MV-4-11 (cell line): Measurements from ENCODE around the gene PRICKLE1.

Source experiments
- DNase-seq: peaks from one replicate; lab custom pipeline; 2025; lab: John Stamatoyannopoulos, UW

PRICKLE1 gene

DNA sequence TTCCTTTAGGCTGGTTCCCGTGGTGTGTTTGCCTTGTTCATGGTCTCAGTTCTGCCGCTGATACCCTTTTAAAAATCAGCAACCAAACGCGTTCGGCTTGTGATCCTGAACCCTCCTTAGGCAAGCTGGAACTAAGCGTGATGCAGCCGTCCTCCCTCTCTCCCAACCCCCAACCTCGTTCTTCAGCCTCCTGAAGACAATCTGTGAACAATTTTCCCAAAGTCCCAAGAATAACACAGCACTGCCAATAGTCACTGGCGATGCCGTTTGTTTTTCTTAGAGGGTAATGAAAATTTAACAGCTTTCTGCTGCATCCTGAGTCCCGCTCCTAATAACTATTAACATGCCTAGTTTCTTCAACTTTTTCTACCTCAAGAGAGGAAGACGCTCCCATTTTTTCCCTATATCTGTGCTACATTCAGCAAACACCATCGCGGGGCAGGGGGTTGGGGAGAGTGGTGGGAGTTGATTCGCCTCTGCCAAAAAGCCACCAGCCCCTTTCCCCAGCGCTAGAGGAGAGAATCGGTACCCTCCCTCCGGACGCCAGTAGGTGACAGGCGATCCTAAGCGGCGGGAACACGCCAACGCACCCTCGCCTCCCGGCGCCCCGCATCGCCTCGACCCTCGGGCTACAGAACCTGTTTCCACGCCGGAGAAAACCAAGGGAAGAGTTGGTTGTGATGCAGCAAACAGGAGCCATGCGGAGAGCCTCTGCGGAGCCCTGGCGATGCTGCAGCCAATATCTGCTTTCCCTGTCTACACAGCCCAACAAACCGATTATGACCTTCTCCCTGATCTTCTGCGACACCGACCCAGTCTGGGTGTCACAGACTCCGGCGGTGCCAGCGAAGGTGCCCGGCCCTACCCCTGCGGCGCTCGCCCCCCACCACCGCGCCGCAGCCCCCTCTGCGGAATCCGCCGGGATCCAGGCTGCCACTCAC lies 752 bp downstream of the PRICKLE1 start:
- peak; percentile 39 for DNase-seq

DNA sequence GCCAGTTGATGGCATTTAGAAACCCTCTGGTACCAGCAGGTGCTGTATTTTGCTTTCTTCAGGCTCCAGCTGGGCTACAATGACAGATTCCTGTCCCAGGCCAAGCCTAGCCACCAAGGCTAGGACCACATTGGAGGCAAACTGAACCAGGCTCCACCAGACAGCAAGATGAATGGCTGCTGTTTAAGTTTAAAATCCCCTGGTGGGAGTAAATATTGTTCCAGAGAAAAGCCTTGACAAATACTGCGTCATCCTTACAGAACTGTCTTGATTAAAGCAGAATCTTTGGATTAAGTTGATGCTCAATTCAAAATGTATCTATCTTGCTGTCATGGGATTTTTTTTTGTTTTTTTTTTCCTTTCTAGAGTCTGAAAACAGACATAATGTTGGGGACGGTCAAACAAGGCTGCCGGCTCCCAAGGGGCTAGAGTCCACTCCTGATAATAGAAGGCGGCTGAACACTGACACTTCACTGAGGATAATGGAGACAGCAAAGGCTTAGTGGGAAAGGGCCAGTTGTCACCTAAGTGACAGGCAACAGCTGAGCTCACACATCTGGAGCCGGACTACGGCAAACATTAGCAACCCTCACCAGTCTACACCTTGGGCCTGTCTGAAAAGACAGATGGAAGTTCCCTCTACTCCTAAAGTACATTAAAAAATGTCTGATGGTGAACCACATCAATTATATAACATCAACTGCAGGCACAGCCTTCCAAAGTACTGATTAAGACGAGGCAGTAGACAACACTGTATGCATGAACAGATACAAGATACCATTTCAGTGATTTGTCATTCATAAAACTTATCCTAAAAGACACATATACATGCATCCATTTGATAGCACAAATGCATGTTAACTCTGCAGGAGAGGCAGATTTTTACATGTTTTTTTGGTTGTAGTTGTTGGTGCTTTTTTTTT lies 1.7 kb downstream of the PRICKLE1 start:
- DNase-seq: peak; percentile 6

DNA sequence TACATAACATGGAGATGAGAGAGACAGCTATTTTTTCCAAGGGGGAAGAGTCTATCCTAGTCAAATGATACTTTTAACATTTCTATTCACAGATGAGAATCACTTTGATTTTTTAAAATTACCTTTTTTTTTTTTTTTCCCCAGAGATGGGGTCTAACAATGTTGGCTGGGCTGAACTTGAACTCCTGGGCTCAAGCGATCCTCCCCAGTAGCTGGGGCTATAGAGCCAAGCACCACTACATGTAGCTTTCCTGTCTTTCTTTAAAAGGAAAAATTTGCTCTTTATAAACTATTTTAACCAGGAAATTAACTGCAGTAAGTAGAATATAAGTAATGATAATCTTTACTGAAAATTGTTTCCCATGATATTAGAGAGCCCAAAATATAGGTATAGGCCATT lies 3.3 kb downstream of the PRICKLE1 start:
- DNase-seq: no peak

DNA sequence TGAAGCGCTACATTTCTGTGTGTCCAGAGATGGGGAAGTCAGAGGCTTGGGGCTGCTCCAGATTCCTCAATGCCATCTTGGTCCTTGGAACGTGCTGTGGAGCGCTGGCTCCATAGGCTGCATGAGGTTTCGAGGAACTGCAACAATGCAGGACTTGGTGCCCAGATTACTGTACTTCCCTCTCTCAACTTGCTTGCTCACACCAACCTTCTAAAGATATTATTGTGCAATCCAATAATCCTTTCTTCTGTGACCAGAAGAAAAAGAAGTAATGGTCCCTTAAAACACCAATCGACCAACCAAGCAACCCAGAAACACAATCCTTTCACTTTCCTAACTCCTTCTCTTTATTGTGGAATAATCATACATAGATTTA lies 3.7 kb downstream of the PRICKLE1 start:
- peak; percentile 89 for DNase-seq

DNA sequence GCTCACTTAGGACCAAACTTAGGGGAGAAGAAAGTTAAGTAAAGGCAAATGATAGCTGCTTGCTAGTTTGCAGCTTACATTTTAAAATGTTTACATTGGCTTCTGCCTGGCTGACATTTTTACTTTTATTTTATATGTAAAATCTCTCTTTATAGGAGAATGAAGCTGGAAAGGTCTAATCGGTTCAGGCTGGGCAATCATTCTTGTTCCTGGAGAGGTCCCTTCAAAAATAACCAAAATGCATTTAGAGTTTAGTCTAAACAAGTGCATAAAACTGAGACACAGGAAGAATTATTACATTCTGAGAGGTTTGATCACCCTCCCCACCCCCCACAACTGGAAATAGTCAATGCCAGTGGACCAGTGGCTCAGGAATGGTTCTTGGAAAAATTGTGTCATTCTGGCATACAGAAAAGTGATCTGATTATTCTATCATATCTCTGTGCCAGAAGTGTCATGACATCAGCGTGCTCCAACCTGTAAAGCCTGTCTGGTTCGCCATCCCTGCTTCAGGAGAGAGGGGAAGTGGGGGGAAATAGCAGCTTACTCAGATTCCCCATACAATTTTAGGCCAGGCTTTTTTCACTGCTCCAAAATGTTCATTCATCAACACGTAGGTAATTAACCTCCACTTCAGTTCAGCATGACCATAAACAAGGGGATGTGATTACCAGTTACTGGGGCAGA lies 4.2 kb downstream of the PRICKLE1 start:
- no peak for DNase-seq

DNA sequence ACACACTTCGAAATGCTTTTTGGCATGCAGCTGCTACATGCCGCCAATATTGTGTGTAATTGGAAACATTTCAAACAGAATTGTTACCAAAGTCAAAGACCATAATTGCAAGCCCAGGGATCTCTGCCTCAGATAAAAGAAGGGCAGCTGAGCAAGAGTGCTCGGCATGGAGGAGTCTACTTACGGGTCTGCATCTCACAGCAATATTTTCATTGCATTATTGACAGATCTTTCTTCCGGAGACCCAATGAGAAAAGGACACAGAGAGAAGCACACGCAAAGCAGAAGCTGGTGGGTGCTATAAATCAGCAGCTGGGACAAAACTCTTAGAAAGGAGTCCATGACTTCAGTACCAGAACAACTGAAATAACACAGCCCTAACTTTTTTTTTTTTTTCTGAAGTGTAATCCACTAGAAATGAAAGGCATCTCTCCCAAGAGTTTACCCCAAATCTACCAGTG lies 4.9 kb downstream of the PRICKLE1 start:
- no peak for DNase-seq

DNA sequence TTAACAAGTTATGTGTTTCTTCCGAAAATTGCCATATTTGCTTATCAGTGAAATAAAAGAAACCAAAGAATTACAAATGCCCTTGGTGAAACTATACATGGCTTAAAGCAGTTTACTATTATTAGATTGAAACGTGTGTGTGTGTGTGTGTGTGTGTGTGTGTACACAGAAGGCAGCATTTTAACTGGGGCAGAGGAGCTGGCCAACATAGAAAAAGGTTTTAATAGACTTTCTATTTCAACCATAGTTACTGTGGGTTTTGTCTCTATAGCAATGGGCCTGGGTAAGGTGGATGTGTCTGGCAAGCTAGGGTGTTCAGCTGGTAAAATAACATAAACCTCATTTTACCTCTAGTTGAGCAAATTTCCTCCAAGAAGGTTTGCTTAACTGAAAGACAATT lies 6.5 kb downstream of the PRICKLE1 start:
- DNase-seq: no peak

DNA sequence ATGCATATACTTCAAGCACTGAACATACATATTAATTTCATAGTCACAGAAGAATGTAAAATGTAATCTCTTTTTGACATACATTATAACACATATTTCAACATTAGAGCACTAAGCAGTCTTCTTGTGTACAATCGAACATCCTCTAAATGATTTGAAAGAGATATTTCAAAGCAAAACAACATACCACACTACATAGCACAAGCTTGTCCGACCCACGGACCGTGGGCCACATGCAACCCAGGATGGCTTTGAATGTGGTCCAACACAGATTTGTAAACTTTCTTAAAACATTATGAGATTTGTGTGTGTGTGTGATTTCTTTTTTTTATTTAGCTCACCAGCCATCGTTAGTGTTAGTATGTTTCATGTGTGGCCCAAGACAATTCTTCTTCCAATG lies 7.0 kb downstream of the PRICKLE1 start:
- no peak for DNase-seq

DNA sequence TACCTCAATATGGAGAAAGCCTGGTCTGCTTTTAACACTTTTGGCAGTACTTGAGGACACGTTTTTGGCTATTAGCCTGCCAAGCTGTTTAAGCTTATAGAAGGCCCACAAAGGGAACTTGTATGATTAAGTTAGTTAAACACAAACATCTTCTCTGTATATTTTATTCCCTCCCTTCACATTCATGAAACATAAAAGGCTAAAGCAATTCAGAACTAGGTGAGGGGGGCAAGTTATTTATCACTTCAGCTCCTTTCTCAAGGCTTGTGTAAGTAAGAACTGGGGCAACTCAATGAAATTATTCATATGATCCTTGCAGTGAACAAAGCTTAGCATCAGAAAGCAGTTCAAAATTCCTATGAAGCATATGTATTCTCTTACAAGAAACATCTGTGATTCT lies 7.5 kb downstream of the PRICKLE1 start:
- DNase-seq: no peak

DNA sequence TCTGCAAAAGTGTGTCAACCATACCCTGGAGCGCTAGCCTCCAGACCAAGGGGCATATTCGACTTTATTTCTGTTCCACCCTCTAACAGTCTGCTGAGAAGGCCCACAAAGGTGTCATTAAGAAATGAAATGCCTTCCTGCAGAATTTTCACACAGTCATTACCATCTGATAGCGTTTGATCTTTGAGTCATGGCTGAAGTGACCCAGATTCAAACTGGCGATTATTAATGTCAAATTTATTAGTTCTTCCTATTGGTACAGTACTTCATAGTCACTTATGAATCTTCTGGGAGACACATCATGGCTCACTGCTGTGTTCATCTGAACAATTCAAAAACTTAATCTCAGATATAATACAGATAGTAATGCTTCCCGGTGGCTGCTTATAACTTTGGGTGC lies 13.2 kb downstream of the PRICKLE1 start:
- no peak for DNase-seq

DNA sequence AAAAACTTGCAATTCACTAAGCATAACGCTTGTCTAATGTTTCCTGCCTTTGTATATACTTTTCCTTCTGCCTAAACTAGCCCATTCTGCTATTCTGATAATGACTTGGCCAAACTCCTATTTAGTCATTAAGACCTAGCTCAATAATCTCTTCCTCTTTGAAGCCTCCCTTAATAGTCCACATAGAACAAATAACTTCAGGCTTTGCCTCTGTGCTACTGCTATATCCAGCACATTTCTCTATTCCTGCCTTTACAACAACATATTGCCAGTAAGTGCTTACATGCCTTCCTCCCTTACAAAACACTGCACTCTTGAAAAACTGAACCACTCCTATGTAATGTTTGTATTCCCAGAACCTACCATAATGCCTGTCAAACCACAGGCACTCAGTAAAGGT lies 13.8 kb downstream of the PRICKLE1 start:
- no peak for DNase-seq

DNA sequence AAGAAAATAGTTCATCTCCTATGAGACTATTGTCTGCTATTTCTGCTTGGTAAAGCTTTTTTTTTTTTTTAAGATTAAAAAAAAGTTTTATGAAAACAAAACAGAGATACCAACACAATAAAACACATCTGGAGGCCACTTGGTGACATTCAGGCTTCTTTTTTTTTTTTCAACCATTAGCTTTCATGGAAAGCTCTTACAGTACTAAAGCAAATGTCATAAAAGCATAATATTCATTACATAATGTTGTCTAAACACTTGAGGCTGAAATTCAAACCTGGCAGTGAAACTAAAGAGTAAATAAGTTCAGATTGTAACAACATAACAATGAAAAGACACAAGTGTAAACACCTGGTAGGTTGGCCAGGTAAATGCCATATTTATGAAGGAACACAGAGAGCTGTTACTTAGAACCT lies 14.7 kb downstream of the PRICKLE1 start:
- DNase-seq: no peak

DNA sequence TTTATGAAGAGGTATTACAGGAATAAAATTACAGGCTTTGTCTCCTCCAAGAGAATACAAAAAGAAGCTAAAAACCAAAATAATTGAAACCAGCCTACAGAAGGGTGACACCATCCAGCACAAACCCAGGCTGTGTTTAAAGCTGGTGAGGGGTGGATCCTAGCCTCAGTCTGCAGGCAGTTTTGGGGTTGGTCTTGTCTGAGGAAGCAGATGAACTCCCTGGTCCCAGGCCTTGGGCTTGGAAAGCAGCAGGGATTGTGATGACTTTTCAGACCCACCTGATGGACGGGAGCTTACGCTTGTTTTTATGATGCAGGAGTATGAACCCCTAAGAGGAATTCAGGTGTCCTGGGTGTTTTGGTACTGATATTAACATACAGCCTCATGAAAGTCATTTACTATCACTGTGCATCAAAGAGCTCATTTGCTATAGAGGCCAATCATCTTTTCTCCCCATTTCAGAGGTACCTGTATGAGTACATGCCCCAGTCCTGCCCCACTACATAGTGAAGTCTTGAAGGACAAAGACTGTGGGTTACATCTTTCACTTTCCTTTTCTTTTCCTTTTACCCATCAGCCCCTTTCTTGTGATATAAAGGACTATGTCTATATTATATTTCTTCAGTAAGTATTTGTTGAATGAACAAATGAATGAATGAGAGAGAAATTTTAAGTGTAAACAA lies 18.1 kb downstream of the PRICKLE1 start:
- no peak for DNase-seq

DNA sequence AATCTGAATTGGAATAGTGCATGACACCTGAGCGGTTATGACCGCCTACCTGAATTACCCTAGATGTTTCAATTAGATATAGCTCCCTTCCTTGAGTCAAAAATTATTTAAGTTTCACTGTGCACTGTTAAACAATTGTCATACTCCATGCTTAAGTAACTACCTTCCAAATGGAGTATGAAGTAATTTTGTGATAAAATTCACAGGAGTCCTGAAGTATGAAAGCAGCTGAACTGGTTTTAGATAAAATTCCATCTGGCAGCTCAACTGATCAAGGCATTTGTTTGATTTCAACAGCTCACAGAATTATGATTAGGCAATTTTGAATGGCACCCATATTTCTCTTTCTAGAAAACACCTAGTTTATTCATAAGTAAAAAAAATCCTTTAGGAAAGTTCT lies 19.5 kb downstream of the PRICKLE1 start:
- DNase-seq: no peak

DNA sequence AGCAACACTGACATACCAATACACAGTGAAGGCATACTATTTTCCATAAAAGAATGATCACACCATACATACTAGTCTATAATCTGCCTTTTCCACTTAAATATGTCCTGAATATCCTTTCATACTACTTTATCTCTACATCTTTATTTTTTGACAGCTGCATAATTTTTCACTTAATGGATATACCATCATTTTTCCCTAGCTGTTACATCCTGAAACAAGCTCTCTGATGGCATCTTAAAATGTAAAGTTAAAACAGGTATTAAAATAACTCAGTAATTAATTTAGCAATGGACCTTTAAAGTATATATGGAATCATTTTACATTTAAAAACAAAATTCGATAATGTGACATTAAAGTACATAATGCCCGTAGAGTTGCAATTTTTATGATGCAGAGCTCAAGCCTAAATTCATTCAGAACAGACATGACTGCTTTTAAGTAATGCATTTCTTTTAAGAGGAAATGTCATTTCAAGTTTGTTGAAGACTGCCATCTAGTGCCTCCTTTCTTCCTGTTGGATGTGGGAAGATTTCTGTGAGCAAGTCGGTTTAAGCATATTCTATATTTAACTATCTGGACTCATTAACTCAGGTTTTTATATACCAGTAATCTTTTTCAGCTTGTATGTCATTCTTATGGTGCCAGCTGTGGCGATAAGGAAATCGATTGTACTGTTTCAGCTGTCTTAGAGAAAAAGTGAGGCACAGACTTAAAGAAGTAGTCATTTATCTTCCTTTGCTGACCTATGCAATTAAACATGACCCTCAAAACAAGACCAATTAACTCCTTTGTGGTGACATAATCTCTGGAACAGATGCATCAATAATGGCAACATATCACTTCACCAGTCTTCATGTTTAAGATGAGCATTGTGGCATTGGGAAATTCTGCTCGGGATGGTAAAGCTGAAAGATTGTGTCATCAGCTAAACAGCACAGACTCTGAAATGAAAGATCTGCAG lies 20.3 kb downstream of the PRICKLE1 start:
- peak; percentile 57 for DNase-seq

DNA sequence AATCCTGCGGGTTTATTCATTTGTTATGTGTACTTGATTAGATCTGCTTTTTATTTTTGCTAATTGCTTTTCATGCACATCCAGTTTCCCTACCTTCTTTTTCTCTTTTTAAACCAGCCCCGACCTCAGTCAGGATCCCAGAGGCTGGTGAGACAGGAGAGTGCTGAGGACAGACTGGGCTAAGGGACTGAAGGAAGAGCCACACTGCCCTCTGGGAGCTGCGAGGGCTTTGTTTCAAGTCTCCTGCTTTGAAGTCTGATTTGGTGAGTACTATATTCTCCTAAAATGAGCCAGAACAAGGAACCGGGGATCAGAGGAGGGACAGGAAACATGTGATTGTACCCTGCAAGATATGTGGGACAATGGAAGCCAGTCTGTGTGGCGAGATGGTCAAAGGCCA lies 23.9 kb downstream of the PRICKLE1 start:
- DNase-seq: no peak

DNA sequence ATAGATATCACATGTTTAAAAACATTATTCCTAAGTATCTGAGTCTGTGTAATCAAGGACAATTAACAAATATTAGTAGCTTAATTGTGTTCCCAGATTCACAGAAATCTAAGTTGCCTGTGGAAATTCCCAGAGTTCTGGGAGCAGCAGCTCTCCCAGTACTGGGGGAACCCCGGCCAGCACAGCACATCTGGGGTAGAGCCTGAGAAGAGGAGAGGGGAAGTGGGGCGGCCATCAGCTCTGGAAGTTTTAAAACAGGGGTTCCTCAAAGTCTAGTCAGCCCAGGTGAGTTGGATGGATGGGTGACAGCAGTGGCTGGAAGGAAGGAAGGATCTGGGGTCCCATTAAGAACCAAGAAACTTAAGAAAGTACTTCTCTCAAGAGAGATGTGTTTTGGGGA lies 24.6 kb downstream of the PRICKLE1 start:
- DNase-seq: no peak

DNA sequence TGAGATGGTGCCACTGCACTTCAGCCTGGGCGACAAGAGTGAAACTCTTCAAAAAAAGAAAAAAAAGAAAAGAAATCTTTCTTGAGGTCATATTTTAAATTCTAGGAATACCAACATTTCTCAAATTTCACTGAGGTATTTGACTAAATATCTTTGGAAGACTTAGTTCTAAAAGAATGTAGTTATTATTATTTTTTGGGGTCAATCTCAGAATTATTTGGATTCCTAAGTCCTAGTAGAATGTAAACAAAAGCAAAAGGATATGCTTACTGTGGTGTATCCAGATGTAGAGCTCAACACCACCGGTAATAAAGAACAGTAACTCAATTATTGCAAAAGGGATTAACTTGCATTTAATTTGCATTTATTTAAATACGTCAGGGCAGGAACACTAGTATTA lies 25.0 kb downstream of the PRICKLE1 start:
- DNase-seq: no peak

DNA sequence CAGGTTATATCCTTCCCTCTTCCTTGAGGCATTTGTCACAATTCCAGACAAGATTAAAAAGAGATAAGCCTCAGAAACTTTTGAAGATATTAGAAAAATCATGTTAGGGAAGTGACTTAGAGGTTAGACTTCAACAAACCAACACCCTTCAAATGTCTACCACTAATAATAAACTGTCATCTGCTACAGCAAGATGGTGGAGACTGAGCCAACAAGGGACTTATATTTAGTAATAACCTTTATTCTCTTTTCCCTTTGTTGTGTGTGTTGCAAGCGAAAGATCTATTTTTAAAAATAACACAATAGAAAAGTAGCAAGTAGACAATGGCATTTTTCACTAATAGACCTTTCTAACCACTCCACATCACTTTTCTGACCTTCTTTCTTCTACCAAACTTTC lies 28.6 kb downstream of the PRICKLE1 start:
- DNase-seq: peak; percentile 19

DNA sequence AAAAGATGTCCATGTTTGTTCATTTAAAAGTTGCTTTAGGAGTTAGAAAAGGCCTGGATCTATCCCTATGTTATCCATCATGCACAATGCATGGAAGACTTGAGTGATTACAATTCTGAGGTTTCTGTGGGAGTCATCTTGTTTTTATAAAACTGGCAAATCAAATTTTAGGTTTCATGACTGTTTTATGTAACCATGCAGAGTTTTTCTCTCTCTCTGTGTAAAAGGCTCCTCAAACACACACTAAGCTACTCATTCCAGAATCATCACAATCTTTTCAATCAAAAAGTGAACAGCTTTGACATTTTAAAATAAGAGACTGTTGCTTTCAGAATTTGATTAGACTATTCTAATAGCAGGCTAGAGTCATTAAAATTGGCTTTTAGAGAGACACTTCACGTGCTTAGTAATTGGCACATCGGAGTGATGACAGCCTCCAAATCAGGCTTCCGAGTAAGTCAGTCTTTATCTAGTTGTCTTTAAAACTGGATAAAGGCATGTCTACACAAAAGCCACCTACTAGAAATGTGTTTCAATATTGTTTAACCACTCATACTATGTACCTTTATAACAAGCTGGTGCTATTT lies 31.9 kb downstream of the PRICKLE1 start:
- no peak for DNase-seq
